OCI-LY7 (cell line): ENCODE measurements around the gene CDH2. TPM values are rescaled to one million over a fixed set of nuclear protein-coding genes. Genes with fewer than 3 reads are reported as not detected.

Source experiments
- BruUV-seq: library from RNA; stranded (reverse); fragments of 400-500 nt; replicated peaks from 2 replicates; lab custom pipeline; 2021; lab: Mats Ljungman, UMichigan
- CTCF ChIA-PET: fragments of 300-600 bp; sonication (Branson Sonifier 250); formaldehyde crosslinking; loops from one replicate; lab custom pipeline; 2022; ENCODE audit warnings: antibody characterized with exemption; ENCODE audit not compliant: unreplicated experiment; lab: Charles Lee
- POLR2A ChIA-PET: fragments of 300-600 bp; sonication (Branson Sonifier 250); formaldehyde crosslinking; loops from one replicate; lab custom pipeline; 2022; ENCODE audit warnings: antibody characterized with exemption; lab: Charles Lee
- DNase-seq: peaks from one replicate; pipeline ENCODE4 v3.0.0-alpha.2; 2015; ENCODE audit warnings: low spot score
- H2AFZ ChIP-seq: fragments of 200-600 bp; sonication (generic), shearing (Covaris generic); 2 replicates; pipeline ENCODE4 v1.6.1; 2014; ENCODE audit warnings: mild to moderate bottlenecking, antibody characterized with exemption, low read length, moderate library complexity
- H3K27ac ChIP-seq: fragments of 200-600 bp; sonication (generic); 2 replicates; pipeline ENCODE4 v1.5.1; 2014; ENCODE audit warnings: mixed run types, low read depth, mild to moderate bottlenecking, moderate library complexity, low read length, inconsistent platforms; ENCODE audit not compliant: poor library complexity, severe bottlenecking
- H3K36me3 ChIP-seq: fragments of 200-600 bp; sonication (generic); 2 replicates; pipeline ENCODE4 v1.6.1; 2014; ENCODE audit warnings: mild to moderate bottlenecking, antibody characterized with exemption, low read length, moderate library complexity, mixed read lengths; ENCODE audit not compliant: insufficient read depth
- H3K4me1 ChIP-seq: fragments of 200-600 bp; sonication (generic); 2 replicates; pipeline ENCODE4 v1.5.1; 2014; ENCODE audit warnings: mild to moderate bottlenecking, low read length; ENCODE audit not compliant: insufficient read depth, poor library complexity, severe bottlenecking
- H3K4me2 ChIP-seq: fragments of 200-600 bp; sonication (generic); 2 replicates; pipeline ENCODE4 v1.6.1; 2014; ENCODE audit warnings: mild to moderate bottlenecking, low read length
- H3K4me3 ChIP-seq: fragments of 200-600 bp; sonication (generic); 2 replicates; pipeline ENCODE4 v1.5.1; 2014; ENCODE audit warnings: mild to moderate bottlenecking, low read depth, low read length; ENCODE audit not compliant: poor library complexity, severe bottlenecking
- H3K79me2 ChIP-seq: fragments of 200-600 bp; sonication (generic); 2 replicates; pipeline ENCODE4 v1.6.1; 2016; ENCODE audit warnings: low read depth, mild to moderate bottlenecking, low read length, moderate library complexity, mixed read lengths; ENCODE audit not compliant: insufficient read depth
- H3K9me2 ChIP-seq: fragments of 200-600 bp; sonication (generic); 2 replicates; pipeline ENCODE4 v1.6.1; 2016; ENCODE audit warnings: mild to moderate bottlenecking, low read length, mixed read lengths; ENCODE audit not compliant: insufficient read depth
- H3K9me3 ChIP-seq: fragments of 200-600 bp; sonication (generic); 2 replicates; pipeline ENCODE4 v1.6.1; 2014; ENCODE audit warnings: mild to moderate bottlenecking, mixed run types, low read length, mixed read lengths
- H4K20me1 ChIP-seq: fragments of 200-600 bp; sonication (generic); 2 replicates; pipeline ENCODE4 v1.6.1; 2014; ENCODE audit warnings: mild to moderate bottlenecking, antibody characterized with exemption, low read length, moderate library complexity, mixed read lengths; ENCODE audit not compliant: insufficient read depth
- CTCF ChIP-seq: fragments of 200-600 bp; sonication (generic); conservative IDR thresholded peaks from 2 replicates; pipeline ENCODE4 v1.5.1; 2014; ENCODE audit warnings: mild to moderate bottlenecking, antibody characterized with exemption, low read length, moderate library complexity, mixed read lengths
- EZH2phosphoT487 ChIP-seq: fragments of 200-600 bp; sonication (generic); IDR thresholded peaks from 2 replicates; pipeline ENCODE4 v1.6.1; 2018; ENCODE audit warnings: low read depth, borderline replicate concordance, mild to moderate bottlenecking, mixed run types, antibody characterized with exemption, low read length, moderate library complexity, mixed read lengths
- intact Hi-C: fragments of 100-400 bp; cut with micrococcal nuclease; formaldehyde crosslinking; loops from one replicate; pipeline ENCODE4 v1.10.0; 2022; ENCODE audit not compliant: unreplicated experiment
- total RNA-seq, 2 experiments: library from RNA; depleted of rRNA in 1 of 2; stranded (reverse); fragments of >200 nt in 1 of 2; shearing (Covaris generic) in 1 of 2; gene quantifications; 2 replicates each; pipeline ENCODE4 v1.2.3, GENCODE V29; 2014 to 2022

The CDH2 gene
- total RNA-seq, 2 experiments from 2014 or later, result not detected

- ChIA-PET POLR2A (no interaction called here), CTCF (no interaction called here)
- H3K4me1 ChIP-seq, result no peaks in the 10 kb centered on the region
- no TSS peak for BruUV-seq
- H3K36me3 ChIP-seq, result no peaks in the 10 kb centered on the region
- intact Hi-C loops, result no loop called here
- H3K9me2 ChIP-seq, result no peaks in the 10 kb centered on the region
- no peak overlapping the region for H2AFZ ChIP-seq
- no peak for TF ChIP-seq CTCF
- no peak for TF ChIP-seq EZH2phosphoT487
- no peaks in the 10 kb centered on the region for H4K20me1 ChIP-seq
- H3K27ac ChIP-seq, result no peak overlapping the region
- H3K9me3 ChIP-seq, result no peaks in the 10 kb centered on the region
- no peak overlapping the region for H3K4me3 ChIP-seq
- H3K79me2 ChIP-seq, result no peaks in the 10 kb centered on the region
- no peak overlapping the region for H3K4me2 ChIP-seq
- no peak for DNase-seq
Observed at GRCh38 chr18:28050545-28050944, 126.4 kb downstream of the CDH2 start.

- POLR2A ChIA-PET, result no interaction called here
- intact Hi-C loops, result no loop called here
Observed at GRCh38 chr18:28048612-28049011, 128.3 kb downstream of the CDH2 start.

More at GRCh38 chr18:28048612-28049011, 128.3 kb downstream of the CDH2 start:
- CTCF ChIA-PET, result no interaction called here
- no peaks in the 10 kb centered on the region for H3K4me1 ChIP-seq
- no peak for DNase-seq
- TF ChIP-seq EZH2phosphoT487, result no peak
- no peak for TF ChIP-seq CTCF
- no peaks in the 10 kb centered on the region for H4K20me1 ChIP-seq
- BruUV-seq, result no TSS peak
- no peaks in the 10 kb centered on the region for H3K36me3 ChIP-seq
- H3K79me2 ChIP-seq, result no peaks in the 10 kb centered on the region
- H3K4me3 ChIP-seq, result no peak overlapping the region
- no peak overlapping the region for H3K27ac ChIP-seq
- no peaks in the 10 kb centered on the region for H3K9me3 ChIP-seq
- no peak overlapping the region for H2AFZ ChIP-seq
- no peaks in the 10 kb centered on the region for H3K9me2 ChIP-seq
- H3K4me2 ChIP-seq, result no peak overlapping the region
